Heart left ventricle (tissue), 16 donors: Measurements from ENCODE around the gene BRD9. TPM values are rescaled to one million over a fixed set of nuclear protein-coding genes. Genes with fewer than 3 reads are reported as not detected.
"Not testable (repeated sequence)": the region's sequence is repeated elsewhere in the genome, so short reads cannot be mapped to it uniquely, and the experiment has no call there.

Source experiments
- ATAC-seq, 4 donors: fragments of 200-7000 bp; cut with Tn5 transposase; one replicate each; pipeline ENCODE4 v1.9.1; 2020 to 2022; ENCODE audit warnings: moderate library complexity in 4 of 4, mild to moderate bottlenecking in 3 of 4, moderate number of reproducible peaks in 1 of 4
- DNase-seq, 5 donors: peaks; one replicate each; pipeline ENCODE4 v3.0.0-alpha.2; 2020
- H3K27ac ChIP-seq, 12 donors: fragments of 200-600 bp; sonication (generic) in 4 of 12; one replicate each; pipeline versions ENCODE4 v1.5.0 to v1.8.0; 2016 to 2022; ENCODE audit warnings: mild to moderate bottlenecking in 2 of 12
- H3K27me3 ChIP-seq, 9 donors: fragments of 200-600 bp; sonication (generic) in 2 of 9; one replicate each; pipeline versions ENCODE4 v1.5.1 to v1.8.0; 2016 to 2022; ENCODE audit warnings: mild to moderate bottlenecking in 3 of 9
- H3K36me3 ChIP-seq, 9 donors: fragments of 200-600 bp; sonication (generic) in 2 of 9; one replicate each; pipeline versions ENCODE4 v1.5.0 to v1.8.0; 2018 to 2022; ENCODE audit warnings: mild to moderate bottlenecking in 2 of 9
- H3K4me1 ChIP-seq, 12 donors: fragments of 200-600 bp; sonication (generic) in 4 of 12; one replicate each; pipeline versions ENCODE4 v1.5.0 to v1.8.0; 2016 to 2022; ENCODE audit warnings: mild to moderate bottlenecking in 3 of 12
- H3K4me3 ChIP-seq, 12 donors: fragments of 200-600 bp; sonication (generic) in 4 of 12; one replicate each; pipeline versions ENCODE4 v1.5.0 to v1.8.0; 2017 to 2022; ENCODE audit warnings: mild to moderate bottlenecking in 9 of 12, moderate library complexity in 4 of 12
- H3K9me3 ChIP-seq, 12 donors: fragments of 200-600 bp; sonication (generic) in 4 of 12; one replicate each; pipeline versions ENCODE4 v1.5.0 to v1.8.0; 2016 to 2022; ENCODE audit warnings: mild to moderate bottlenecking in 1 of 12
- CTCF ChIP-seq, 12 donors: fragments of 200-600 bp; sonication (generic) in 4 of 12; IDR thresholded peaks; one replicate each; pipeline versions ENCODE4 v1.5.0 to v1.8.0; 2018 to 2022; ENCODE audit warnings: antibody characterized with exemption in 12 of 12, mild to moderate bottlenecking in 5 of 12
- POLR2A ChIP-seq, 2 donors: fragments of 450-650 bp; IDR thresholded peaks; one replicate each; pipeline ENCODE4 v1.6.1; 2017; ENCODE audit warnings: antibody characterized with exemption in 2 of 2, mild to moderate bottlenecking in 2 of 2, moderate library complexity in 2 of 2
- WGBS, 4 donors: extraction: QIAGEN DNeasy Blood & Tissue Kit in 2 of 4; methylation state at CpG; one replicate each; pipeline versions ENCODE4 v1.1.5 to v1.1.7; 2013 to 2018; 5-methylcytosine and 5-hydroxymethylcytosine counted together
- intact Hi-C, 10 donors: fragments of 100-400 bp; cut with DNase I; formaldehyde crosslinking; loops; one replicate each; pipeline versions ENCODE4 v1.11.1 to v1.14.2; 2022
- polyA plus RNA-seq, 2 donors: library from polyadenylated mRNA; stranded (reverse); fragments of 200-250 nt; gene quantifications; one replicate each; pipeline ENCODE4 v1.2.3, GENCODE V29; 2013
- total RNA-seq, 9 donors: library from RNA; depleted of rRNA in 2 of 9; stranded (reverse); fragments of >200 nt in 2 of 9; fragmentation: NEBNext Ultra II Directional in 3 of 9; extraction: Animal tissue kit (Norgen Biotek cat#: 25700) in 3 of 9; gene quantifications; one replicate each; pipeline versions ENCODE4 v1.1.0 to v1.2.4, GENCODE V29; 2016 to 2023
- donor health status: ischemic (EF 13 %, LVEDD 7.1; RV severe dilation, severe dysfunction).
- donor health status: healthy with polysubstance abuse.
- donor health status: DM: no; HTN: yes; CAD: no.
- donor health status: DM: no; HTN: no; CAD: no.
- donor health status: ischemic (EF 25% LVEDD 6.9; RV normal size, moderate dysfunction).
- donor health status: ischemic (EF 25% LVEDD 5.7; RV mildly dilated, moderate dysfunction).
- donor health status: healthy.
- donor health status: DM: yes; HTN: yes; CAD: no.
- donor health status: ischemic (EF 35%, LVEDD 5.7; RV mildly dilated, moderate dysfunction).
- donor health status: nonischemic (EF 11% LVEDD 7.7; RV severe dilation, severe dysfunction).
- donor health status: DM: yes; HTN: yes; CAD: no.
- donor health status: PGD.
- donor health status: ischemic (EF 29% LVEDD 5.4; RV normal size, mild dysfunction).
- donor health status: nonischemic (EF 23%, LVEDD 6.1; RV moderate dilation, normal function).

BRD9 gene
- total and polyA plus RNA-seq, 11 donors = 17.5 to 32.1 (median 22.5) TPM

GRCh38 chr5:936149-937144 lies 43.8 kb upstream of the BRD9 start:
- ATAC-seq (no peak), DNase-seq (no peak)
- H3K9me3 ChIP-seq = no peaks in the 10 kb centered on the region
- no peaks in the 10 kb centered on the region for H3K4me1 ChIP-seq
- H3K27ac ChIP-seq = no peak overlapping the region
- 84 to 90% (median 87%) methylated on average over 18 to 19 of the region's 19 CpGs for WGBS, 4 donors
- intact Hi-C loops = loop anchor here in 4 of 10 donors (5.0 to 10.0 kb wide), 3 partner anchors 106 to 708 kb away; no protein-coding TSS in a partner anchor
- no peaks in the 10 kb centered on the region for H3K36me3 ChIP-seq
- TF ChIP-seq POLR2A (IDR thresholded peaks at IDR 0.05) (no peak), CTCF (IDR thresholded peaks at IDR 0.05) (no peak)
- H3K4me3 ChIP-seq = no peak overlapping the region
- H3K27me3 ChIP-seq = peaks cover 0 to 3% (median 0%) of the 10 kb centered on the region in 9 donors

DNA sequence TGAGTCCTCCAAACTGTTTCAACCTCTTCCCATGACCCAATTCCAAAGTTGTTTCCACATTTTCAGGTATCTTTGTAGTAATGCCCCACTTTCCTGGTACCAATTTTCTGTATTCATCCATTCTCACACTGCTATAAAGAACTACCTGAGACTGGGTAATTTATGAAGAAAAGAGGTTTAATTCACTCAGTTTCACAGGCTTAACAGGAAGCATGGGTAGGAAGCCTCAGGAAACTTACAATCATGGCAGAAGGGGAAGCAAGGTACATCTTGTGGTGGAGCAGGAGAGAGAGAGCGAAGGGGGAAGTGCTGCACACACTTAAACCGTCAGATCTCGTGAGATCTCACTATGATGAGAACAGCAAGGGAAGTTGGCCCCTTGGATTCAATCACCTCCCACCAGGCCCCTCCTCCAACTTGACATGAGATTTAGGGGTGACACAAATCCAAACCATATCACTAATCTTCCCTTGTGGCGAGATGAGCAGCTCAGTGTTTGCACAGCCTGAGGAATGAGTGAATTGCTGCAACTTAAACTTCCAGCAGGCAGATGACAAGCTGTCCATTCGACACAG lies 43.0 kb upstream of the BRD9 start:
- H3K9me3 ChIP-seq = no peaks in the 10 kb centered on the region
- intact Hi-C loops = loop anchor here in 4 of 10 donors (5.0 to 10.0 kb wide), 3 partner anchors 107 to 709 kb away; no protein-coding TSS in a partner anchor
- H3K36me3 ChIP-seq = no peaks in the 10 kb centered on the region
- peaks cover 0 to 3% (median 0%) of the 10 kb centered on the region in 9 donors for H3K27me3 ChIP-seq
- 70 to 83% (median 82%) methylated on average over 5 of the region's 5 CpGs for WGBS, 4 donors
- TF ChIP-seq CTCF (IDR thresholded peaks at IDR 0.05) = no peak
- TF ChIP-seq POLR2A (IDR thresholded peaks at IDR 0.05) = no peak
- DNase-seq (no peak), ATAC-seq (no peak)
- no peak overlapping the region for H3K27ac ChIP-seq
- no peaks in the 10 kb centered on the region for H3K4me1 ChIP-seq
- no peak overlapping the region for H3K4me3 ChIP-seq

DNA sequence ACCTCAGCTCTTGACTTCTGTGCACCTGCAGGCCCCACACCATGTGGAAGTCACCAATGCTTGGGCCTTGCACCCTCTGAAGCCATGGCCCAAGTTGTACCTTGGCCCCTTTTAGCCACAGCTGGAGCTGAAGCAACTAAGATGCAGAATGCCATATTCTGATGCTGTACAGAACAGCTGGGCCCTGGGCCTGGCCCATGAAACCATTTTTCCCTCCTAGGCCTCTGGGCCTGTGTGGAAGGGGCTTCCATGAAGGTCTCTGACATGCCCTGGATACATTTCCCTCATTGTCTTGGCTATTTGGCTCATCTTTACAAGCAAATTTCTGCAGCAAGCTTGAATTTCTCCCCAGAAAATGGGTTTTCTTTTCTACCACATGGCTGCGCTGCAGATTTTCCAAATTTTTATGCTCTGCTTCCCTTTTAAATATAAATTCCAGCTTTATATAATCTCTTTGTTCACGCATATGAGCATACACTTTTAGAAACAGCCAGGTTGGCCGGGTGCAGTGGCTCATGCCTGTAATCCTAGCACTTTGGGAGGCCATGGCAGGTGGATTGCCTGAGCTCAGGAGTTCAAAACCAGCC lies 41.9 kb upstream of the BRD9 start:
- 77 to 88% (median 81%) methylated on average over 3 of the region's 3 CpGs for WGBS, 4 donors
- not testable (repeated sequence) for DNase-seq, H3K9me3 ChIP-seq, ATAC-seq, H3K36me3 ChIP-seq, H3K27ac ChIP-seq, H3K27me3 ChIP-seq, H3K4me1 ChIP-seq, H3K4me3 ChIP-seq
- peak in 5 of 12 donors; percentile 25 to 39 (median 30) for TF ChIP-seq CTCF (IDR thresholded peaks at IDR 0.05)
- intact Hi-C loops = loop anchor here in 3 of 10 donors (10.0 kb wide), 2 partner anchors 210 to 710 kb away; no protein-coding TSS in a partner anchor

DNA sequence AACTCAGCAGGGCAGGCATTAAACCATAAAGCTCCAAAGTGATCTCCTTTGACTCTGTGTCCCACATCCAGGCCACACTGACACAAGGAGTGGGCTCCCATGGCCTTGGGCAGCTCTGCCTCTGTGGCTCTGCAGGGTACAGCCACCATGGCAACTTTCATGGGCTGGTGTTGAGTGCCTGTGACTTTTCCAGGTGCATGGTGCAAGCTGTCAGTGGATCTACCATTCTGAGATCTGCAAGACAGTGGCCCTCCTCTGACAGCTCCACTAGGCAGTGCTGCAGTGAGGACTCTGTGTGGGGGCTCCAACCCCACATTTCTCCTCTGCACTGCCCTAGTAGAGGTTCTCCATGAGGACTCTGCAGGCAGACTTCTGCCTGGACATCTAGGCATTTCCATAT lies 41.4 kb upstream of the BRD9 start:
- H3K4me3 ChIP-seq, H3K27me3 ChIP-seq, DNase-seq, H3K4me1 ChIP-seq, ATAC-seq, H3K27ac ChIP-seq, H3K36me3 ChIP-seq, H3K9me3 ChIP-seq: not testable (repeated sequence)
- intact Hi-C loops = loop anchor here in 3 of 10 donors (10.0 kb wide), 2 partner anchors 211 to 711 kb away; no protein-coding TSS in a partner anchor
